SU-DHL-6 (cell line): ENCODE measurements around the gene CECR2.

Source experiments
- CTCF ChIP-seq: fragments of 200-600 bp; sonication (generic); IDR thresholded peaks from one replicate; pipeline ENCODE4 v1.5.1; 2017; ENCODE audit warnings: antibody characterized with exemption, mild to moderate bottlenecking, low read length, moderate library complexity; ENCODE audit not compliant: insufficient read depth, poor library complexity, severe bottlenecking
- EZH2phosphoT487 ChIP-seq: fragments of 200-600 bp; sonication (generic), shearing (Covaris generic); conservative IDR thresholded peaks from 2 replicates; pipeline ENCODE4 v1.6.1; 2018; ENCODE audit warnings: mild to moderate bottlenecking, antibody characterized with exemption, low read length, moderate library complexity, mixed read lengths

GRCh38 chr22:17348464-17349103 lies 20.7 kb upstream of the CECR2 start:
- no peak for TF ChIP-seq CTCF
- TF ChIP-seq EZH2phosphoT487, result no peak
